Activated naive CD4-positive, alpha-beta T cell (primary cell): Measurements from ENCODE around the gene SWSAP1.
"Not testable (repeated sequence)": the region's sequence is repeated elsewhere in the genome, so short reads cannot be mapped to it uniquely, and the experiment has no call there.

Experiments used
- DNase-seq, 4 experiments: peaks; one replicate each; lab custom pipeline; 2025; lab: John Stamatoyannopoulos, UW

Gene SWSAP1

GRCh38 chr19:11378319-11379189, 4.1 kb downstream of the SWSAP1 start:
- DNase-seq: no peak

GRCh38 chr19:11379269-11379845, 4.9 kb downstream of the SWSAP1 start:
- DNase-seq: not testable (repeated sequence)

DNA sequence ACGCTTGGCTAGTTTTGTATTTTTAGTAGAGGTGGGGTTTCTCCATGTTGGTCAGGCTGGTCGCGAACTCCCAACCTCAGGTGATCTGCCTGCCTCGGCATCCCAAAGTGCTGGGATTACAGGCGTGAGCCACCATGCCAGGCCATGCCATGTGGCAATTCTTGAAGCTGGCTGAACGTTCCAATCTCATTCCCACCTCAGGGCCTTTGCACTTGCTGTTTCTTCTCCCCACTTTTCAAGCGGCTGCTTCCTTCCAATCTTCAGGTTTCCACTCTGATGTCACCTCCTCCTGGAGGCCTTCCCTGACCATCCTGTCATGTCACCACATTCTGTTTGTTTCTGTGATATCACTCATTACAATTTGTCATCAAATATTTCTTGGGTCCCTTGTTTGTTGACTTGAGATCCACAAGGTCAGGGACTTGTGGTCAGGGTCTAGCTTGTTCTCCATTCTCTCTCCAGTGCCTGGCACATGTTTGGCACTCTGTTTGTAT, 5.4 kb downstream of the SWSAP1 start:
- DNase-seq: no peak

GRCh38 chr19:11380653-11381537, 6.4 kb downstream of the SWSAP1 start:
- peak; percentile 67 to 95 (median 86) for DNase-seq

DNA sequence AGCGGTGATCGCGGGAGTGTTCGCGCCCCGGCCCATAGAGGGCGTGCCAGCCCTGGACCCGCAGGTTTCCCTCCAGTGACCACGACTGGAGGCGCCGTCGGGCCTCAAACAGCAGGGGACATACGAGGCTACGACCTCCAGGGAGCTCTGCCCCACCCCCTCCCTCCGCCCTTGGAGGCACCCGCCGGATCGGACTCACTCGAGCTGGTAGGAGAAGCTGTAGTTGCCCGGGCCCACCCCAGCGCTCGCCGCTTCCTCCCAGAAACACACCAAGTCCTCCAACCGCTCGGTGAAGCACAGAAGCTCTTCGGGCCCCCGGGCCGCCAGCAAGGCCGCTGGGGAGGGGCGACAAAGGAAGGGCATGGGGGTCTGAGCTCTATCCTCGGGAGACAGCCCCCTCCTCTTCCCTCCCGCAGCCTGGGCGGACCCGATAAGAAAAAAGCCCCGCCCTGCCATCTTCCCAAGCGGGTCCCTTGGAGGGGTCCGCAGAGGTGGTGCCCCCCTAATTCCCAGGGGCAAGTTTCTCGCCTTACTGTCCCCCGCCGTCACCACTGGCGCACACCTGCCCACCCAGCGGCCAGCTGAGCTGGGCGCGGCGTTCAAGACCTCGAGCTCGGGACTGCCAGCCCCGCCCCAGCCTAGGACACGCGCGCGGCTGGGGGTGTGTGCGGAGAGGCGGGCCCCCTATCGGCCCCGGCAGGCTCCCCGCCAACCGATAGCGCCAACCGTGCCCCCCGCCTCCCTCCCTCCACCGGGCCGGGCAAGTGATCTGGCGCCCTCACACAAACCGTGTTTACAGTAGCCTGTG, 8.6 kb downstream of the SWSAP1 start:
- DNase-seq: peak in 1 of 4 experiments; percentile 16

- no peak for DNase-seq
Measured at GRCh38 chr19:11383706-11384048, 9.2 kb downstream of the SWSAP1 start.

DNA sequence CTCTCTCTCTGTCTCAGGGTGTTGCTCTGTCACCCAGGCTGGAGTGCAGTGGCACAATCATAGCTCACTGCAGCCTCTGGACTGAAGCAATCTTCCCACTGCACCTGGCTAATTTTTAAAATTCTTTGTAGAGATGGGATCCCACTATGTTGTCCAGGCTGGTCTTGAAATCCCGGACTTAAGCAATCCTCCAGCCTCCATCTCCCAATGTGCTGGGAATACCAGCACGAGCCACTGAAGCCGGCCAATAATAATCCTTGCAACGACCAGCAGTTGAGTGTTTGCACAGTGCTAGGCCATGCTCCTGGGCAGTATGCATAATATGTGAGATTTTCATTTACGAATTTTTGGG, 10.3 kb downstream of the SWSAP1 start:
- DNase-seq: no peak

DNA sequence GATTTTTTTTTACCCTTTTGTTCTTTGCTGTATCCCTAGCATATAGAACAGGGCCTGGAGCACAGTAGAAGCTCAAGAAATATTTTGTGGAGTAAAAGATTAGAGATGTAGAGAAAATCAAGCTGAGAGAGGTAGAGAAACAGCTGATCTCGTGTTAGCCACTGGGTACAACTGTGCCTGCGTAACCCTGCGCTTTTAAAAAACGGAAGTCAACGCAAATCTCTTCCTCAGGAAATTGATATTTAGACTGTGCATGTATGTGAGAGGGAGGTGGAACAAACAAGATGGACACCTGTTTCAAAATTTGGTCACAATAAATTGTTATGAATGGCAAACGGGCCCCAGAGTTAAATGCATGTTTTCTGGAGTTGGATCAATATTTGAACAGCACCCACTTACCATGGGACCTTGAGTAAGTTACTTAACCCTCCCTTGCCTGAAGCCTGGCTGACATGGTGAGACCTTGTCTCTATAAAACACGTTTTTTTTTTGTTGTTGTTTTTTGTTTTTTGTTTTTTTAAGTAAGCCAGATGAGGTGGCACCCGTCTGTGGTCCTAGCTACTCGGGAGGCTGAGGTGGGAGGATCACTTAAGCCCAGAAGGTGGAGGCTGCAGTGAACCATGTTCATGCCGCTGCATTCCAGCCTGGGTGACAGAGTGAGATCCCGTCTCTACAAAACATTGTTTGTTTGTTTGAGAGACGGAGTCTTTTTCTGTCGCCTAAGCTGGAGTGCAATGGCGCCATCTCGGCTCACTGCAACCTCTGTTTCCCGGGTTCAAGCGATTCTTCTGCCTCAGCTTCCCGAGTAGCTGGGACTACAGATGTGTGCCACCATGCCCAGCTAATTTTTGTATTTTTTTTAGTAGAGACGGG, 12.9 kb downstream of the SWSAP1 start:
- no peak for DNase-seq

DNA sequence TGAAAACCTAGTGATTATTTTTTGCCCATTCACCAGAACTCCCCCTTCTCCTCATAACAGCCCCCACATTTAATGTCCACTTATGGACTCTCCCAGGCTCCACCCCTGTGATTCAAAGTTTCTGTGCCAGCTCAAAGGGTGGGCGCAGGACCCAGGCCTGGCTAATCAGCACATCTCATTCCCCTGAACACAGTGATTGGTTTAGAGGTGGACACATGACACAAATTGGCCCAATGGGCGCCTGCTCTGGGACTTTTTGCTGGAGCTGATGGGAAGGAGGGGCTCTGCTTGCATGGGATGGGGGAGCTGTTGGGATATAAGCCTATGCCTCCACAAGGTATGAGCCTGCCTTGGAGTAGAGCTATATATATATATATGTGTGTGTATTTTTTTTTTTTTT, 15.9 kb downstream of the SWSAP1 start:
- no peak for DNase-seq

DNA sequence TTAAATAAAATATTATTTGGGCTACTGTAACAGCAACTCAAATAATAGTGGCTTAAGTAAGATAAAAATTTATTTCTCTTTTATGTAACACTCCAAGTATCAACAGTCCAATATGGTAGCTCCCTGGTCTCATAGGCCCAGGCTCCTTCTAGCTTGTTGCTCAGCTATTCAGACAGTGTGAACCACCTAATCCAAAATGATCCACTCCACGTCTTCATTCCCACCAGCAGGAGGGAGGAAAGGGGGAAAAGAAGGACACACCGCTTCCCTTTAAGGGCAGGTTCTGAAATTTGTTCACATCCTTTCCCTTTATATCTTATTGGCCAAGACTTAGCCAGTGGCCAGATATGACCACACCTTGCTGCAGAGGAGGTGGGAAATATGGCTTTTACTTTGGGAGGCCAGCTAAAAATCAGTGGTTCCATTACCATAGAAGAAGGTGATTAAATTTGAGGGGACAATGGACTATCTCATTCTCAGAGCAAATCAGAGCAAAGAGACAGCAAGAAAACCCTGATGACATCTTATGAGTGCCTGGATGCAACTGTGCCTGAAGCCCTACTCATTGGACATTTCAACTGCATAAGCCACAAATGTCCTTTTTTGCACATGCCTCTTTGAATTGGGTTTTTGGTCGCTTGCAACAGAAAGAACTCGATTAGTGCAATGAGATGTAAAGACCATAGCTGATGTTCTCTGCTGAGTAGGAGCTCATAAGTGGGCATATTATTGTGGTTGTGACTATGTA, 16.6 kb downstream of the SWSAP1 start:
- DNase-seq: no peak

GRCh38 chr19:11397089-11397610, 22.7 kb downstream of the SWSAP1 start:
- no peak for DNase-seq

DNA sequence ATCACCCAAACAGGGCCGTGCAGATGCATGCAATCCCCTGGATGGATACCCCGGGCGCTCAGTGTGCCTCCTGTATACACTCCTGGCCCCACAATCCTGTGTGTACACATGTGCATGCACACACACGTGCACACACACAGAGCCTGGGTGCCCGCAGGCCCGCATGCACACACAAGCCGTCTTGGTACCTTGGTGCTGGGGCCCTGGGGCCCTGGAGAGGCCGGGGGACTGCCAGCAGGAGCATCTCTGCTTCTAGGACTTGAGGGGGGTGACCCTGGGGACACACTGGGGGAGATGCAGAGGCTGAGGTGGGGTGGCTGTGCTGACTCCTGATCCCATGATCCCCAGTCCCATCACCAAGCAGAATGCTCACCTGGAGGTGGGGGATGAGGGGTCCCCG, 25.2 kb downstream of the SWSAP1 start:
- no peak for DNase-seq

GRCh38 chr19:11400798-11401197, 26.3 kb downstream of the SWSAP1 start:
- no peak for DNase-seq

GRCh38 chr19:11401808-11402543, 27.5 kb downstream of the SWSAP1 start:
- no peak for DNase-seq

DNA sequence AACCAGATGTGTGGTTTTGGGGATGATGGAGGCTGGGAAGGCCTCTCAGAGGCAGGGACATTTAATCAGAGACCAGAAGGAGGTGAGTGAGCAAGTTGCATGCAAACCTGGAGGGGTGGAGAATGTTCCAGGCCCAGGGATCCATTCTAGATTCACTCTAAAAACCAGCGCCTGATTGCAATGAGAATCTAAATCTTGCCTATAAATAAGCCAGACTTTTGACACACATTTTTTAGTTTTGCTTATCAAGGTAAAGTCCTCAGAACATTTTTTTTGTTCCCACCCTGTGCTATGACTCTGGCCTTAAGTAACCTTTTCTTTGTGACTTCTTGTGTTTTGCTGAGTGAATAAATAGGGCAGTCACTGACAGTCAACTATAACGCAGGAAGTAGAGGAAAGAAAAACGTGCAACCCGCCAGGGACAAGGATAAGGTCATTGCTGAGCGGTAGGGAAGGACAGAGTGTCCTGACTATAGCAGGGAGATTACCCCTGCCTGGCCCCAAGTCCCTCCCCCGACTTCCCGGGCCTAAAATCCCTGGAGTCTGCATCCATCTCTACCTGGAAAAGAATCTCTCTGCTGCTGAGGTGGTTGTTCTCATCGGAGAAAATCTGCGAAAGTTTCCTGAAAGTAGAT, 30.2 kb downstream of the SWSAP1 start:
- DNase-seq: no peak

DNA sequence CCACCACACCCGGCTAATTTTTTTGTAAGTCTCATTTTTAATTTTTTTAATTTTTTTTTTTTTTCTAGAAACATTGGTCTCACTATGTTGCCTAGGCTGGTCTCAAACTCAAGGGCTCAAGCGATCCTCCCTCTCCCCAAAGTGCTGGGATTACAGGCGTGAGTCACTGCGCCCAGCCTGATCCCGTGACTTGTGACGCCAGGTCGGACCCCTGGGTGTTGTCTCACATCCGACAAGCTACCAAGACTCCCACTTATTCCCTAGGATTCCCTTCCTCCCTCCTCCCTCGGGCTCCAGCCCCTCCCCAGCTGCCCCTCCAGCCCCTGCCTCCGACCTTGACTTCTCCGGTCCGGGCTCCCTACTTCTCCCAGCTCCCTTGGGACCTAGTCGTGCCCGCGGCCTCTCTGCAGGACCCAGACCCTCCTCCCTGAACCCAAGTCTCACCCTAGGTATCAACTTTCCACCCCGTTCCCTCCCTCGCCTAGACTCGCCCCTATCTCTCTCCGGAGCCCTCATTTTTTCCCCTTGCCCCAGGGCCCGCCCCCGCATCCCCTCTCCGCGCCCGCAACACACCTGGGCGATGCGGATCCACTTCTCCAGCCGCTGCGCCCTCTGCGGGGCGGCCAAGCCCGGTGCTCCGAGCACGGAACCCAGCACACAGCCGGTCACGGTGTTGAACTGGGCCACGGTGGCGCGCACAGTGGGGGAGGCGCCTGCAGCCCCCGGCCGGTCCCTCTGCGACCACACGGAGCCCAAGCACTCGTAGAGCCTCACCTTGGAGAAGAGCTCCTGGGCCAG, 31.6 kb downstream of the SWSAP1 start:
- DNase-seq: peak in 1 of 4 experiments; percentile 30

DNA sequence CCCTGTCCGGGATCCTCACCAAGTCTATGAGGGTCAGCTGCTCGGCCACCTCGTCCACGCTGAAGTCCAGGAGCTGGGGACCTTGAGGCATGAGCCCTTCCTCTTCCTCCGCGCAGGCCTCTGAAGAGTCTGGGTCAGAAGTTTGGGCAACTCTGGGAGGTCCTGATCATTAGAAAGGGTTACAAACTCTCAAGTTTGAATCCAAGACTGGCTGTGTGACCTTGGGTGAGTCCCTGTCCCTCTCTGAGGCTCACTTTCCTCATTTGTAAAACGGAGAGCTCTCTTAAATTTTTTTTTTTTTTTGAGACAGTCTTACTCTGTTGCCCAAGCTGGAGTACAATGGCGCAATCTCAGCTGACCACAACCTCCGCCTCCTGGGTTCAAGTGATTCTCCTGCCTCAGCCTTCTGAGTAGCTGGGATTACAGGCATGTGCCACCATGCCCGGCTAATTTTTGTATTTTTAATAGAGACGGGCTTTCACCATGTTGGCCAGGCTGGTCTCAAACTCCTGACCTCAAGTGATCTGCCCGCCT, 32.3 kb downstream of the SWSAP1 start:
- DNase-seq: not testable (repeated sequence)
